H1 (cell line): Measurements from ENCODE around the gene AGAP3. TPM values are rescaled to one million over a fixed set of nuclear protein-coding genes. Genes with fewer than 3 reads are reported as not detected.
A peak's percentile ranks its signal among the peaks of the same experiment; 100 is the strongest.

Experiments used
- CTCF ChIA-PET: fragments of 300-600 bp; sonication (Branson Sonifier 250); formaldehyde crosslinking; loops from one replicate; lab custom pipeline; 2021; ENCODE audit not compliant: partially characterized antibody; lab: Charles Lee
- POLR2A ChIA-PET: fragments of 300-600 bp; sonication (Branson Sonifier 250); formaldehyde crosslinking; loops from one replicate; lab custom pipeline; 2021; ENCODE audit warnings: inconsistent platforms; ENCODE audit not compliant: partially characterized antibody; lab: Charles Lee
- DNase-seq, 2 experiments: peaks; one replicate each; pipeline versions ENCODE4 v3.0.0 to v3.0.0-alpha.2; 2010 to 2022; ENCODE audit warnings: low spot score in 2 of 2, low read depth in 1 of 2, mixed read lengths in 1 of 2
- FAIRE-seq: peaks from 2 replicates; lab custom pipeline; 2011; peaks lifted over from hg19 to GRCh38; lab: Jason Lieb, UNC
- H2AFZ ChIP-seq: 2 replicates; pipeline ENCODE4 v1.8.1; 2012; ENCODE audit warnings: low read length, inconsistent platforms
- H2AK5ac ChIP-seq: 2 replicates; pipeline ENCODE4 v1.6.1; 2013; ENCODE audit warnings: low read depth, low read length
- H2BK120ac ChIP-seq: replicated peaks from 2 replicates; pipeline ENCODE3; 2013; ENCODE audit warnings: low read depth, low read length, inconsistent platforms
- H2BK12ac ChIP-seq: 2 replicates; pipeline ENCODE4 v1.6.1; 2013; ENCODE audit warnings: low read depth, low read length
- H2BK15ac ChIP-seq: 2 replicates; pipeline ENCODE4 v1.6.1; 2013; ENCODE audit warnings: low read length
- H2BK20ac ChIP-seq: 2 replicates; pipeline ENCODE4 v1.6.1; 2013; ENCODE audit warnings: low read length
- H2BK5ac ChIP-seq: 2 replicates; pipeline ENCODE4 v1.6.1; 2013; ENCODE audit warnings: low read depth, low read length
- H3K14ac ChIP-seq: 2 replicates; pipeline ENCODE4 v1.6.1; 2013; ENCODE audit warnings: inconsistent platforms; ENCODE audit not compliant: insufficient read length
- H3K18ac ChIP-seq: 2 replicates; pipeline ENCODE4 v1.6.1; 2013; ENCODE audit warnings: low read length; ENCODE audit errors: extremely low read depth
- H3K23ac ChIP-seq: 2 replicates; pipeline ENCODE4 v1.6.1; 2013; ENCODE audit warnings: inconsistent platforms; ENCODE audit not compliant: insufficient read length
- H3K23me2 ChIP-seq: 2 replicates; pipeline ENCODE4 v1.6.1; 2013; ENCODE audit warnings: low read depth, low read length
- H3K27ac ChIP-seq: 2 replicates; pipeline ENCODE4 v1.6.1; 2011; ENCODE audit warnings: low read depth, low read length, inconsistent platforms
- H3K27me3 ChIP-seq, 4 experiments: replicated peaks in 1 of 4; 1 replicate in 1 of 4; 2 replicates in 3 of 4; pipeline versions ENCODE4 v1.6.1 to v1.8.1; 2011 to 2013; ENCODE audit warnings: low read length in 3 of 4, mild to moderate bottlenecking in 3 of 4, inconsistent platforms in 2 of 4, mixed read lengths in 2 of 4, moderate library complexity in 1 of 4; ENCODE audit not compliant: control insufficient read depth in 3 of 4, insufficient read depth in 3 of 4; ENCODE audit errors: extremely low read depth in 1 of 4
- H3K36me3 ChIP-seq, 4 experiments: 2 replicates each; pipeline versions ENCODE4 v1.6.1 to v1.8.1; 2011 to 2013; ENCODE audit warnings: mild to moderate bottlenecking in 4 of 4, low read length in 3 of 4, moderate library complexity in 2 of 4, control low read depth in 1 of 4, inconsistent platforms in 1 of 4; ENCODE audit not compliant: insufficient read depth in 4 of 4, control insufficient read depth in 2 of 4
- H3K4ac ChIP-seq: replicated peaks from 2 replicates; pipeline ENCODE3; 2013; ENCODE audit warnings: low read length, low read depth, mixed read lengths, inconsistent platforms; ENCODE audit not compliant: insufficient read length
- H3K4me1 ChIP-seq, 4 experiments: replicated peaks in 1 of 4; 1 replicate in 1 of 4; 2 replicates in 3 of 4; pipeline versions ENCODE4 v1.6.1 to v1.8.1; 2011 to 2013; ENCODE audit warnings: low read length in 3 of 4, inconsistent platforms in 2 of 4, mixed read lengths in 1 of 4; ENCODE audit not compliant: insufficient read depth in 4 of 4, control insufficient read depth in 3 of 4
- H3K4me2 ChIP-seq, 2 experiments: 2 replicates each; pipeline versions ENCODE4 v1.6.1 to v1.8.1; 2011 to 2013; ENCODE audit warnings: low read depth in 2 of 2, low read length in 2 of 2, control low read depth in 1 of 2, inconsistent platforms in 1 of 2, mild to moderate bottlenecking in 1 of 2; ENCODE audit not compliant: insufficient read depth in 1 of 2
- H3K4me3 ChIP-seq, 4 experiments: fragments of 200-600, 300-600 bp in 1 of 4; sonication (generic), shearing (Covaris generic), sonication (Bioruptor Twin) in 1 of 4; 2 replicates each; pipeline versions ENCODE4 v1.5.1 to v1.8.1; 2011 to 2016; ENCODE audit warnings: low read length in 4 of 4, low read depth in 3 of 4, control low read depth in 2 of 4, inconsistent platforms in 2 of 4, mild to moderate bottlenecking in 2 of 4, mixed read lengths in 1 of 4, moderate library complexity in 1 of 4; ENCODE audit not compliant: insufficient read depth in 2 of 4; ENCODE audit errors: extremely low read depth in 1 of 4
- H3K56ac ChIP-seq: replicated peaks from 2 replicates; pipeline ENCODE3; 2013; ENCODE audit warnings: low read depth, mild to moderate bottlenecking, mixed read lengths, low read length, inconsistent platforms; ENCODE audit not compliant: insufficient read length
- H3K79me1 ChIP-seq: 2 replicates; pipeline ENCODE4 v1.6.1; 2013; ENCODE audit warnings: low read depth, low read length, control low read depth
- H3K79me2 ChIP-seq, 2 experiments: 2 replicates each; pipeline versions ENCODE4 v1.6.1 to v1.8.1; 2012 to 2013; ENCODE audit warnings: low read length in 2 of 2, mild to moderate bottlenecking in 2 of 2, inconsistent platforms in 1 of 2; ENCODE audit not compliant: insufficient read depth in 2 of 2, control insufficient read depth in 1 of 2
- H3K9ac ChIP-seq, 4 experiments: replicated peaks in 1 of 4; 1 replicate in 1 of 4; 2 replicates in 3 of 4; pipeline versions ENCODE4 v1.6.1 to v1.8.1; 2011 to 2013; ENCODE audit warnings: low read depth in 3 of 4, low read length in 3 of 4, control low read depth in 2 of 4, mild to moderate bottlenecking in 2 of 4, moderate library complexity in 2 of 4, inconsistent platforms in 1 of 4; ENCODE audit errors: extremely low read depth in 1 of 4
- H3K9me3 ChIP-seq, 2 experiments: 2 replicates each; pipeline versions ENCODE4 v1.6.1 to v1.8.1; 2012 to 2013; ENCODE audit warnings: mild to moderate bottlenecking in 2 of 2, moderate library complexity in 2 of 2, control low read depth in 1 of 2, inconsistent platforms in 1 of 2, low read depth in 1 of 2, low read length in 1 of 2, mixed read lengths in 1 of 2; ENCODE audit not compliant: insufficient read depth in 2 of 2
- H4K20me1 ChIP-seq, 2 experiments: replicated peaks in 1 of 2; 2 replicates each; pipeline versions ENCODE3 to v1.8.1; 2011 to 2013; ENCODE audit warnings: inconsistent platforms in 2 of 2, low read length in 2 of 2, mild to moderate bottlenecking in 1 of 2; ENCODE audit not compliant: insufficient read depth in 2 of 2, control insufficient read depth in 1 of 2
- H4K5ac ChIP-seq: 2 replicates; pipeline ENCODE4 v1.6.1; 2013; ENCODE audit warnings: low read length, low read depth, mixed read lengths, inconsistent platforms; ENCODE audit not compliant: insufficient read length
- H4K8ac ChIP-seq: 2 replicates; pipeline ENCODE4 v1.8.0; 2013; ENCODE audit warnings: mild to moderate bottlenecking, moderate library complexity, low read length, inconsistent platforms; ENCODE audit not compliant: insufficient read depth; ENCODE audit errors: extremely low read depth
- H4K91ac ChIP-seq: replicated peaks from 2 replicates; pipeline ENCODE3; 2013; ENCODE audit warnings: low read length, mixed read lengths, inconsistent platforms; ENCODE audit not compliant: insufficient read length
- CEBPB ChIP-seq: IDR thresholded peaks from 2 replicates; pipeline ENCODE4 v1.6.1; 2012; ENCODE audit warnings: low read depth, low read length
- JUND ChIP-seq: IDR thresholded peaks from 2 replicates; pipeline ENCODE4 v1.6.1; 2011; ENCODE audit warnings: mild to moderate bottlenecking, improper control_type of control experiment, low read length
- POLR2A ChIP-seq, 2 experiments: IDR thresholded peaks; 1 replicate in 1 of 2; 2 replicates in 1 of 2; pipeline ENCODE4 v1.6.1; 2011; ENCODE audit warnings: low read depth in 2 of 2, low read length in 2 of 2, mild to moderate bottlenecking in 2 of 2; ENCODE audit errors: control extremely low read depth in 1 of 2
- SRF ChIP-seq: IDR thresholded peaks from 2 replicates; pipeline ENCODE4 v1.6.1; 2011; ENCODE audit warnings: mild to moderate bottlenecking, low read depth, low read length, moderate library complexity
- WGBS, 2 experiments: shearing (Covaris generic) in 1 of 2; methylation state at CpG; one replicate each; pipeline versions ENCODE4 v1.1.6 to v1.1.7; 2013 to 2015; ENCODE audit warnings: low lambda C conversion rate in 2 of 2, mixed read lengths in 2 of 2, inconsistent platforms in 1 of 2, low coverage in 1 of 2, missing lambda C conversion rate in 1 of 2; ENCODE audit not compliant: insufficient replicate concordance in 2 of 2, insufficient coverage in 1 of 2, insufficient read length in 1 of 2; ENCODE audit errors: extremely low coverage in 1 of 2, missing lambda C conversion rate in 1 of 2; 5-methylcytosine and 5-hydroxymethylcytosine counted together
- polyA plus RNA-seq, 7 experiments: library from polyadenylated mRNA; depleted of rRNA in 3 of 7; stranded (reverse) in 5 of 7; unstranded in 2 of 7; fragments of >200 nt in 5 of 7; fragments of 200-250 nt in 2 of 7; gene quantifications; 1 replicate in 5 of 7; 2 replicates in 1 of 7; 4 replicates in 1 of 7; pipeline versions ENCODE4 v1.2.1 to v1.2.3, GENCODE V29; 2011 to 2013; ENCODE audit warnings: missing spikeins in 2 of 7, mixed read lengths in 2 of 7
- total RNA-seq: library from RNA; stranded (reverse); fragmentation: NEBNext Ultra II Directional; extraction: Animal tissue kit (Norgen Biotek cat#: 25700); gene quantifications from 2 replicates; pipeline ENCODE4 v1.2.1, GENCODE V29; 2021

Gene AGAP3
- total and polyA plus RNA-seq, 2 of the 8 experiments (the other 6 are each of a cell fraction or from before 2014, with no cell fraction given) = 66.4 to 120 TPM

GRCh38 chr7:151109094-151110048 is 23.1 kb downstream of the AGAP3 start:
- H4K91ac ChIP-seq = no peak overlapping the region
- no peak overlapping the region for H3K4me3 ChIP-seq
- 77% methylated on average over 15 of the region's 15 CpGs; no CpG with 5 or more reads in 1 of the 2 experiments for WGBS, 2 experiments
- H3K4me1 ChIP-seq = peaks cover 6 to 20% (median 17%) of the 10 kb centered on the region in 4 experiments
- H2BK20ac ChIP-seq = no peak overlapping the region
- no peak overlapping the region; the same call in 1 of the 2 replicates for H2BK5ac ChIP-seq
- H3K23me2 ChIP-seq = peaks cover 5% of the 10 kb centered on the region
- H3K9ac ChIP-seq = no peak overlapping the region
- peaks cover 0 to 15% of the 10 kb centered on the region in 2 experiments; a peak in 2 of 4 replicates for H3K79me2 ChIP-seq
- CTCF ChIA-PET = interaction anchor here (0.7 to 22.4 kb wide), 23 partner anchors 8 to 175 kb away, joined by 3 to 448 read pairs (median 19); partner anchors contain the start of genes AGAP3, CDK5, SLC4A2 and TMUB1
- H2BK120ac ChIP-seq = no peak overlapping the region
- no peak overlapping the region; the same call in 1 of the 2 replicates for H4K8ac ChIP-seq
- peak overlapping the region; percentile 80; the same call in 1 of the 2 replicates for H2BK12ac ChIP-seq
- H3K79me1 ChIP-seq = peaks cover 3% of the 10 kb centered on the region; the same call in 1 of the 2 replicates
- DNase-seq = no peak
- no peak for TF ChIP-seq JUND
- TF ChIP-seq CEBPB = peak; percentile 87
- TF ChIP-seq SRF = peak; percentile 56; the same call in 1 of the 2 replicates
- TF ChIP-seq POLR2A (IDR thresholded peaks at IDR 0.05; ENCODE audit: control extremely low read depth in 1 of 2, low read depth in 2 of 2, low read length in 2 of 2) = 0 out of 3 replicates have a peak, but pooled peaks of 1 of the 2 experiments have one; percentile 21
- TF ChIP-seq, all 59 proteins: peak for 3
- no peak overlapping the region for H3K56ac ChIP-seq
- peaks cover 0 to 5% (median 3%) of the 10 kb centered on the region in 4 experiments; a peak in 3 of 7 replicates for H3K27me3 ChIP-seq
- 0 out of 2 replicates have a peak overlapping the region, but pooled peaks have one; percentile 53 for H2AK5ac ChIP-seq
- POLR2A ChIA-PET = interaction anchor here (1.8 to 4.3 kb wide), 4 partner anchors 19 to 49 kb away, joined by 4 to 26 read pairs (median 6); partner anchors contain the start of gene AGAP3
- no peak overlapping the region for H3K23ac ChIP-seq
- no peak overlapping the region for H2AFZ ChIP-seq
- no peak overlapping the region for H3K14ac ChIP-seq
- no peaks in the 10 kb centered on the region for H3K9me3 ChIP-seq
- peak; percentile 42 for FAIRE-seq
- no peak overlapping the region for H4K5ac ChIP-seq
- no peak overlapping the region for H3K4ac ChIP-seq
- H3K18ac ChIP-seq = no peak overlapping the region
- H3K36me3 ChIP-seq = no peaks in the 10 kb centered on the region
- H2BK15ac ChIP-seq = no peak overlapping the region
- H3K27ac ChIP-seq = no peak overlapping the region
- no peak overlapping the region for H3K4me2 ChIP-seq
- peaks cover 31 to 44% of the 10 kb centered on the region in 2 experiments for H4K20me1 ChIP-seq
